NCI-H460 (cell line): ENCODE measurements around the gene DDX39A. TPM values are rescaled to one million over a fixed set of nuclear protein-coding genes. Genes with fewer than 3 reads are reported as not detected.

ENCODE experiments used
- DNase-seq: peaks from one replicate; pipeline ENCODE4 v3.0.0-alpha.2; 2016; ENCODE audit warnings: low read depth; ENCODE audit errors: extremely low read depth
- total RNA-seq: library from RNA; depleted of rRNA; stranded (reverse); fragments of >200 nt; shearing (Covaris generic); gene quantifications from 2 replicates; pipeline ENCODE4 v1.2.3, GENCODE V29; 2014

Gene DDX39A
- total RNA-seq, 1 experiment from 2014 or later: 89.1 TPM

DNA sequence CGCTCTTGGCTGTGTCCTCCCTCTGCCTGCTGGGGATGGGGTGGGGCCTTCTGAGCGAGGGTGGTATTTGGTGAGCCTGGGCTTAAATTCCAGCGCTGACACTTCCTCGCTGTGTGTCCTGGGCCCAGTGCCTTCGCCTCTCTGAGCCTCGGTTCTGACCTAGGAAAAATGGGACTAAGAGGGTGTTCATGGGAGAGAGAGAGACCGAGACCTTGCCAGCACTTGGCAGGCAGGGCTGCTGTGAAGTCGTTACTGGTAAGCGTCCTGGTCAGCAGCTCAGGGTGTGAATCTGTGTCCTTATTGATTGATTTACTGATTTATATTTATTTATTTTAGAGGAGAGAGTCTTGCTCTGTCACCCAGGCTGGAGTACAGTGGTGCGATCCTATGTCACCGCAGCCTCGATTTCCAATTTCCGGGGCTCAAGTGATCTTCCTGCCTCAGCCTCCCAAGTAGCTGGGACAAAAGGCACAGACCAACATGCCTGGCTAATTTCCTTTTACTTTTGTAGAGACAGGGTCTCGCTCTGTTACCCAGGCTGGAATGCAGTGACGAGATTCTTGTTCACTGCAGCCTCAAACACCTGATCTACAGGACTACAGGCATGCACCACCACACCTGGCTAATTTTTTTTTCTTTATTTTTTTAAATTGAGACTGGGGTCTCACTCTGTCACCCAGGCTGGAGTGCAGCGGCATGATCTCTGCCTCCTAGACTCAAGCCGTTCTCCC, 16.3 kb upstream of the DDX39A start:
- DNase-seq: no peak

DNA sequence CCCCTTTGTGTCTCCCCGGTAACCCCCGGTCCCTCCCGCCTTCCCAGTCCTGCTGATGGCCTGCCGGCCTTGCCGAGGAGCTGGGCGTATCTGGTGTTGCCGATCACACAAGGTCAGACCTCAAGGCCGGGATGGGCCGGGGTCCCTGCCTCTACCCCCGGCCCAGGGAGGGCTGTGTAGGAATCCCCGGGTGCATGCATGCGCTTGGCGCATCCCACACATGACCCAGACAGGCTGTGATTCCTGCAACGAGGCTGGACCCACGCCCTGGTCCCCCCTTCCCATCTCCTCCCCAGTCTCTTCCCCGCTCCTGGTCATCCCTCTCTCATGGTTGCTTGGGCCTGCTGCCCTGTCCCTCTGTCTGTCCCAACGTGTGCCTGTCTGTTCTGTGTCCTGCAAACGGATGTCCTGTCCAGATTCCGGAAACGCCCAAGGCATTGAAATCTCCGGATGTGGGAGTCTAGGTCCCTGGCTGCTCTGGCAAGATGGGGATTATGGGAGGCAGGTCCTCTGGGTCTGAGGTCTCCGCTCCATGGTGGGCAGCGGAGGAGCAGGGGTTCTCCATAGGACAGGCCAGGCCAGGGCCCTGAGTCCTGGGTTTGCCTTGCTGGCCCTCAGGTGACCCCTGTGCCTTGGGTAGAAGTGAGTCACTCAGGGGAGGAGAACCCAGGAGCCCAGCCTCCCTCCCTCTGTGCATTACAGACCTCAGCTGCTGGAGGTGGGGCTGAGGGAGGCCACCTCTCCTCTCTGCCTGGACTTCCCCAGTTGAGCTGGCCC, 15.6 kb upstream of the DDX39A start:
- DNase-seq: no peak

GRCh38 chr19:14433554-14434501, 14.7 kb upstream of the DDX39A start:
- no peak for DNase-seq

- no peak for DNase-seq
These were observed 13.8 kb upstream of the DDX39A start, which contains the start of gene PKN1 for GRCh38 chr19:14432791-14433553. Gene PKN1, plus strand, starts transcription at chr19:14433306. Its CDS starts 216 bp downstream, at chr19:14433522.

DNA sequence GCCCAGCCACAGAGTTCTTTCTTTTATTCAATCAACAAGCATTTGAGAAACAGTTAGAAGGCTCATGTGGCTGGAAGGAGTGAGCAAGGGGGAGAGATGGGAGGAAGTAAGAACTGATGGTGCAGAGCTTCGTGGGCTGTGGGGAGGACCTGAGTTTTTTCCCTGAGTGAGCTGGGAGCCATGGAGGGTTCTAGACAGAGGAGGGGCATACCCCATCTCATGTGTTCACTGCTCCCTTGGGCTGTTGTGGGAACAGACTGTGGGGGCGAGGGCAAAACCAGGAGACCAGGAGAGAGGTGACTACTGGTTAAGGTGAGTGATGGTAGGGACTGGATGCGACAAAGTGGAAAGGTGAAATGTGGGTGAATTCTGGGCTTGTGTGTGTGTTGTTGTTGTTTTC, 11.6 kb upstream of the DDX39A start:
- no peak for DNase-seq

GRCh38 chr19:14428882-14429416, 9.8 kb upstream of the DDX39A start:
- no peak for DNase-seq

DNA sequence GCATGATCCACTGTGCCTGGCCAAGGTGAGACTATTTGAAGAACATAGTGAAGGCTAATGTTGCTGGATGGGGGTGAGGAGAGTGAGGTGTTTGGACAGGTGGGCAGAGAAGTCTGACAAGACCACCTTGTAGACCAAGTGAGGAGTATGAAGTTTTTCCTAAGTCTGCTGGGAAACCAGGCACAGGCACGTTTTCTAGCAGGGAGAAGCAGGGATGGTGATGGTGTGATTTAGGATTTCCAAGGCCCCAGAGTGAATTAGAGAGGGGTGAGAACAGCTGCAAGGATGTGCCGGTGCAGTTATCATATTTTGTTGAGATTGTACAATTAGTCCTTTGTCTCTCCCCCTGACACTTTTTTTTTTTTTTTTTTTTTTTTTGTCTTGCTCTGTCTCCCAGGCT, 8.3 kb upstream of the DDX39A start:
- no peak for DNase-seq

- no peak for DNase-seq
These were observed 6.6 kb upstream of the DDX39A start for GRCh38 chr19:14425696-14426138.

DNA sequence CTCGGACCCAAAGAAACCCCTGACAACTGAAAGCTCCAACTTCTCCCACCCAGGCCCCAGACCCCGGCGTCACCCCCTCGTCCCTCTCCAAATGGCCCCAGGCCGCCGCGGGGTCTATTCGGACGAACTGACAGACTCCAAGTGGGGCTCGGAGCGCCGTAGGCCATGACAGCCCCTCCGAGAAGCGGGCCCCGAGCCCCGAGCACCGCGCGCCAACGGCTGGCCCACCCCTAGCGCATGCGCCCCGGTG, 360 bp downstream of the DDX39A start:
- DNase-seq: no peak

GRCh38 chr19:14416817-14417231, 2.3 kb downstream of the DDX39A start:
- no peak for DNase-seq

DNA sequence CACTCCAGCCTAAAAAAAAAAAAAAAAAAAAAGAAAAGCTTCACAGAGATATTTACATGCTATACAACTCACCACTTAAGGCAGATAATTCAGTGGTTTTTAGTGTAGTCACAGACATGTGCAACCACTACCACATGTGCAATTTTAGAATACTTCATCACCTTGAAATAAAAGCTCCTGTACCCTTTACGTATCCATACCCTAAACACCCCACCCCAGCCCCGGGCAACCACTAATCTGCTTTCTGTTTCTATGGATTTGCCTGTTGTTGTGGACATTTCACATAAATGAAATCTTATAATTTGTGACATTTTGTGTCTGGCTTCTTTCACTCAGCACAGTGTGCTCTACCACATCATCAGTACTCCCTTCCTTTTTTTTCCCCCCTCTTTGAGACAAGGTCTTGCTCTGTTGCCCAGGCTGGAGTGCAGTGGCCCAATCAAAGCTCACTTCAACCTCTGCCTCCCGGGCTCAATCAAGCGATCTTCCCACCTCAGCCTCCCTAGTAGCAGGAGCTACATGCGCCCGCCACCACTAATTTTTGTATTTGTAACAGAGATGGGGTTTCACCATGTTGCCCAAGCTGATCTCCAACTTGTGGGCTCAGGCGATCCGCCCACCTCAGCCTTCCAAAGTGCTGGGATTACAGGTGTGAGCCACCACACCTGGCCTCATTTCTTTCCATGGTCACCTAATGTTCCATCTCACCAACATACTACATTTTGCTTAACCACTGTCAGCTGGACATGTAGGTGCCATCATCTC, 4.0 kb downstream of the DDX39A start:
- DNase-seq: no peak

DNA sequence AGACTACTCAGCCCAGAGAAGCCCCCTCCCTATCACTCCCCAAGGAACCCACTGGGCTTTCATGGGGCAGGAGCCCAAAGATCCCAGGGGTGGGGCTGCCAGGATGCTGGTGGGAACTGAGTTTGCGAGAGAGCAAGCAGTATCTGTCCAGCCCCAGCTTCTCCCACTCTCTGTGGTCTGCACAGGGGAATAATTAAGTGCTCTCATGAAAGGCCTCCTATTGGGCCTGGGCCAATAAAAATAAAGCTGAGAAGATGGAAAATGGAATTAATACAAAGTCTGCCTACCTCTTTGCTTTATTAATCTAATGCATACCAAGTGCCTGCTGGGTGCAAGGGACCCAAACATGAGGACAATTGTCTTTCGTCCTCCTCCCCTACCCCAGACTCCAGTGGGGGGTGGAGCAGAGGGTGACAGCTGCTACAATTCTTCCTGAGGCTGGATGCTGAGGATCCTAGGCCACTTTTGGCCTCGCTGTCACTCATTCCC, 5.4 kb downstream of the DDX39A start:
- no peak for DNase-seq

- DNase-seq: no peak
These were observed 6.0 kb downstream of the DDX39A start for GRCh38 chr19:14412996-14413692.

DNA sequence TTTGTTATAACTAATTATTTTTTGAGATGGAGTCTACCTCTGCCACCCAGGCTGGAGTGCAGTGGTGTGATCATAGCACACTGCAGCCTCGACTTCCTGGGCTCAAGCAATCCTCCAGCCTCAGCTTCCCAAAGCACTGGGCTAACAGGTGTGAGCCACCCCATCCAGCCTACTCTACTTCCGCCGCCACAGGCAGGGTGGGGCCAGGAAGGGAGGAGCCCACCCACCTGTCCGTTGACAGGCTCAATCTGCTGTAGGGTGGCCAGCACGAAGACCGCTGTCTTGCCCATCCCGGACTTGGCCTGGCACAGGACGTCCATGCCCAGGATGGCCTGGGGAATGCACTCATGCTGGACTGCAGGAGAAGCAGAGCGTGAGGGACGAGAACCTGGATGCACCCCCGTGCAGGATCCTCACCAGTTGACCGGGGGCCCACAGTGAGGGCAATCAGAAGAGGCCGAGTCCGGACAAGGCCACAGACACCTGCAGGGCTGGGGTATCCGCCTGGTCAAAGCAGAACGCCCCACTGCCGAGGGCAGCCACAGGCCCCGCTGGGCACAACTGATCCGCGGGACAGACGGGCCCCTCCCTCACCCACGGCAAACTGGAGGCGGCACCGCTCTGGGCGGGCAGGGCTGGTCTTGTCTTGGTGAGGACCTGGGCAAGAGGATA, 6.7 kb downstream of the DDX39A start:
- DNase-seq: no peak

- no peak for DNase-seq
These were observed 7.2 kb downstream of the DDX39A start for GRCh38 chr19:14411938-14412245.

DNA sequence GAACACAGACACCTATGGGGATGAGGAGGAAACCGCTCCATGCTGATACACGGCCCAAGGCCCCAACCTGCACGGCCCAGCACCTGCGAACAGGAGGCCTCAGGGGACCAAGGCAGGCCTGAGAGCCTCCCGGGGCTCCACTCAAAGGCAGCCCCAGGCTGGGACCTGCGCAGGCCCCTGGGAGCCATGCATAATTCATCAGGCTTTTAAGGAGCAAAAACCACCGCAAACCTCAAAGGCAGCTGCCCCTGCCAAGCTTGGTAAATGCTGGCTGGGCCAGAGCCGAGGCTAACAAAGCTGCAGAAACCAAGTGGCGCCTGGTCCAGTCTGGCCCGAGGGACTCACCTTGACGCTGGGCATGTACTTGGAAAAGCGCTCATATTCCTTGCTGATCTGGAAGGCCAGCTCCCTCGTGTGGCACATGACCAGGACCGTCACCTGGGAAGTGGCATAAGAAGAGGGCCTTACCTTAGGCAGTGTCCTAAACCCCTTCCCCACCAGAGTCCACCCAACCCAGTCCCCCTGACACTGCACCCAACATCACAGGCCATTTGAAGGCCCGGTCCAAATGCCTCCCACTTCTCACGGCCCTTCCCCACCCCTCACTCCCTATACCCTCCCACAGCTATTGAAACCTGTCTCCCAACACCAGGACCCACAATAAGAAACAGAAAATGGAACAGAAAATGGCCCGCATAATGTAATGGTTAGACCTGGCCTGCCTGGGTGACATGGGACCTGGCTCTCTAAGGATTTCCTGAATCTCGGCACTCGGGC, 7.8 kb downstream of the DDX39A start:
- no peak for DNase-seq
